LNCaP clone FGC (cell line): ENCODE data around the gene TEPSIN.

Experiments
- DNase-seq: peaks from one replicate; pipeline ENCODE4 v3.0.0-alpha.2; 2011; ENCODE audit warnings: low read depth
- H3K4me3 ChIP-seq: 2 replicates; pipeline ENCODE4 v1.5.1; 2011; ENCODE audit warnings: mild to moderate bottlenecking, low read depth, low read length, control low read depth
- TF ChIP-seq, protein P1 (sequence below): IDR thresholded peaks from 2 replicates; pipeline ENCODE4 v1.5.1; 2012; ENCODE audit warnings: mild to moderate bottlenecking; ENCODE audit not compliant: control insufficient read depth, insufficient read depth; ENCODE audit errors: extremely low read depth

The TEPSIN gene

GRCh38 chr17:81188491-81188840, 50.4 kb downstream of the TEPSIN start:
- TF ChIP-seq, protein P1, sequence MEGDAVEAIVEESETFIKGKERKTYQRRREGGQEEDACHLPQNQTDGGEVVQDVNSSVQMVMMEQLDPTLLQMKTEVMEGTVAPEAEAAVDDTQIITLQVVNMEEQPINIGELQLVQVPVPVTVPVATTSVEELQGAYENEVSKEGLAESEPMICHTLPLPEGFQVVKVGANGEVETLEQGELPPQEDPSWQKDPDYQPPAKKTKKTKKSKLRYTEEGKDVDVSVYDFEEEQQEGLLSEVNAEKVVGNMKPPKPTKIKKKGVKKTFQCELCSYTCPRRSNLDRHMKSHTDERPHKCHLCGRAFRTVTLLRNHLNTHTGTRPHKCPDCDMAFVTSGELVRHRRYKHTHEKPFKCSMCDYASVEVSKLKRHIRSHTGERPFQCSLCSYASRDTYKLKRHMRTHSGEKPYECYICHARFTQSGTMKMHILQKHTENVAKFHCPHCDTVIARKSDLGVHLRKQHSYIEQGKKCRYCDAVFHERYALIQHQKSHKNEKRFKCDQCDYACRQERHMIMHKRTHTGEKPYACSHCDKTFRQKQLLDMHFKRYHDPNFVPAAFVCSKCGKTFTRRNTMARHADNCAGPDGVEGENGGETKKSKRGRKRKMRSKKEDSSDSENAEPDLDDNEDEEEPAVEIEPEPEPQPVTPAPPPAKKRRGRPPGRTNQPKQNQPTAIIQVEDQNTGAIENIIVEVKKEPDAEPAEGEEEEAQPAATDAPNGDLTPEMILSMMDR, result no peak
- no peak for DNase-seq
- no peak overlapping the region for H3K4me3 ChIP-seq

GRCh38 chr17:81187586-81188490, 51.0 kb downstream of the TEPSIN start:
- H3K4me3 ChIP-seq, result no peak overlapping the region
- DNase-seq, result no peak
- TF ChIP-seq, protein P1, result no peak

- DNase-seq, result no peak
- H3K4me3 ChIP-seq, result no peak overlapping the region
These were observed 51.7 kb downstream of the TEPSIN start for GRCh38 chr17:81187120-81187519.

GRCh38 chr17:81186203-81186602, 52.7 kb downstream of the TEPSIN start:
- H3K4me3 ChIP-seq, result no peak overlapping the region
- DNase-seq, result no peak
- TF ChIP-seq, protein P1, result no peak

More at GRCh38 chr17:81187120-81187519, 51.7 kb downstream of the TEPSIN start:
- TF ChIP-seq, protein P1, result no peak

DNA sequence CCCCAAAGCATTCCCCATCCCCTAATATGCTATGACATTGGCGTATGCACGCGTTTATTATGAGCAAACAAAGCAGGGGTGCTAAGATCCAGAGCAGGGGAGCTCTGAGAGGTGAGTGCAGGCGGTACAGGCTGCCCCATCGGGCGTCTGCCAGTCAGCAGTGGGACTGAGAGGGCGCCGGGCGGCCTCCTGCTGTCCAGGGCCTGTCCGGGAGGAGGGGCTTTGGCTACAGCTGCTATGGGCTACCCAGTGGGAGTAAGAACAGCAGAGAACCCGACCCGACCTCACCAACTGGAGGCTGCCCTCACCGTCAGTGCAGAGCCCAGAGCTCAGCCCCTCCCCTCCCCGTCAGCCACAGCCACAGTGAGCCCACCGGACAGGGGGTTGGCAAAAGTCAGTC, 54.3 kb downstream of the TEPSIN start:
- DNase-seq, result no peak
- TF ChIP-seq, protein P1, result no peak
- no peak overlapping the region for H3K4me3 ChIP-seq

GRCh38 chr17:81183807-81184206, 55.0 kb downstream of the TEPSIN start:
- no peak for DNase-seq
- no peak overlapping the region for H3K4me3 ChIP-seq
- TF ChIP-seq, protein P1, result no peak

DNA sequence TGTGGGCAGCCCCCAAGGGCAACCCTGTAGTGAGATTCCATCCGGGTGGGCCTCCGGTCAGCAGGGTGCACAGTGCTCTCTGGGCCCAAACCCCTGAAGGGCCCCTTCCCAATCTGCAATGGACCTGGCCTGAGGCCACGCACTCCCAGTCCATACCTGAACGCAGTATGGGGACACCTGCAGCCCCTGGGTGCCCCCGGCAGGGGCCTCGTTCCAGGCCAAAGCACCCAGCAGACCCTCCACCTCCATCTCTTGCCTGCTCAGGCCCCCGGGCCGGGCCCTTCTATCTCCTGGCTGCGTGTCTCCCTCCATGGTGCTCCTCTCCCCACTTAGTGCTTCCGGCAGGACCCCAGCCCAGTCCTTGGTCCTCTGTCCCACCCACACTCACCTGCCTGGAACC, 55.5 kb downstream of the TEPSIN start:
- TF ChIP-seq, protein P1, result no peak
- H3K4me3 ChIP-seq, result no peak overlapping the region
- no peak for DNase-seq
